SK-N-SH treated with all-trans-retinoic acid at 6 μM for 48 hours (cell line): Measurements from ENCODE around the gene GLI3.

Experiments used
- ATAC-seq: fragments of 200-7000 bp; cut with Tn5 transposase; 3 replicates; pipeline ENCODE4 v1.9.1; 2020; ENCODE audit warnings: mild to moderate bottlenecking, moderate library complexity
- ARNTL ChIP-seq: fragments of 450-650 bp; formaldehyde crosslinking; IDR thresholded peaks from 2 replicates; pipeline ENCODE4 v1.5.0; 2020; ENCODE audit warnings: low read depth, mild to moderate bottlenecking, moderate library complexity, borderline replicate concordance
- BACH2 ChIP-seq: fragments of 250-450 bp; sonication (Bioruptor Pico); IDR thresholded peaks from 2 replicates; pipeline ENCODE4 v1.9.0; 2021; ENCODE audit warnings: mild to moderate bottlenecking, borderline replicate concordance
- CSDC2 ChIP-seq: fragments of 250-450 bp; sonication (Bioruptor Pico); IDR thresholded peaks from 2 replicates; pipeline ENCODE4 v1.5.0; 2020; ENCODE audit warnings: mild to moderate bottlenecking, moderate library complexity
- ESRRG ChIP-seq: fragments of 250-450 bp; sonication (Bioruptor Pico); IDR thresholded peaks from 2 replicates; pipeline ENCODE4 v1.6.1; 2021; ENCODE audit warnings: mild to moderate bottlenecking
- GLIS3 ChIP-seq: fragments of 250-450 bp; sonication (Bioruptor Pico); IDR thresholded peaks from 2 replicates; pipeline ENCODE4 v1.5.0; 2020; ENCODE audit warnings: mild to moderate bottlenecking, moderate library complexity
- ISL1 ChIP-seq: fragments of 250-450 bp; sonication (Bioruptor Pico); IDR thresholded peaks from 2 replicates; pipeline ENCODE4 v2.1.2; 2022; ENCODE audit warnings: mild to moderate bottlenecking, moderate library complexity
- OSR1 ChIP-seq: fragments of 250-450 bp; sonication (Bioruptor Pico); IDR thresholded peaks from 2 replicates; pipeline ENCODE4 v1.8.0; 2022; ENCODE audit warnings: moderate library complexity, mild to moderate bottlenecking, inconsistent platforms
- PPARA ChIP-seq: fragments of 250-450 bp; sonication (Bioruptor Pico); IDR thresholded peaks from 2 replicates; pipeline ENCODE4 v1.5.0; 2020; ENCODE audit warnings: mild to moderate bottlenecking, borderline replicate concordance
- RARB ChIP-seq: fragments of 250-450 bp; sonication (Bioruptor Pico); IDR thresholded peaks from 2 replicates; pipeline ENCODE4 v1.8.0; 2021; ENCODE audit warnings: mild to moderate bottlenecking, moderate library complexity
- SNAI2 ChIP-seq: fragments of 250-450 bp; sonication (Bioruptor Pico); IDR thresholded peaks from 2 replicates; pipeline ENCODE4 v1.5.0; 2020; ENCODE audit warnings: mild to moderate bottlenecking, moderate library complexity
- TCF4 ChIP-seq: fragments of 250-450 bp; sonication (Bioruptor Pico); IDR thresholded peaks from 2 replicates; pipeline ENCODE4 v1.8.0; 2021; ENCODE audit warnings: mild to moderate bottlenecking, moderate library complexity, borderline replicate concordance
- TOX ChIP-seq: fragments of 250-450 bp; sonication (Bioruptor Pico); IDR thresholded peaks from 2 replicates; pipeline ENCODE4 v1.8.0; 2021; ENCODE audit warnings: mild to moderate bottlenecking, moderate library complexity, borderline replicate concordance
- ZFP3 ChIP-seq: fragments of 250-450 bp; sonication (Bioruptor Pico); IDR thresholded peaks from 2 replicates; pipeline ENCODE4 v1.5.0; 2020; ENCODE audit warnings: mild to moderate bottlenecking, moderate library complexity
- ZFP30 ChIP-seq: fragments of 450-650 bp; formaldehyde crosslinking; IDR thresholded peaks from 2 replicates; pipeline ENCODE4 v1.5.0; 2022; ENCODE audit warnings: mild to moderate bottlenecking, moderate library complexity
- ZNF565 ChIP-seq: fragments of 450-650 bp; formaldehyde crosslinking; conservative IDR thresholded peaks from 2 replicates; pipeline ENCODE4 v1.5.0; 2020; ENCODE audit warnings: low read depth, mild to moderate bottlenecking, moderate library complexity
- ZNF70 ChIP-seq: fragments of 450-650 bp; formaldehyde crosslinking; IDR thresholded peaks from 2 replicates; pipeline ENCODE4 v1.5.0; 2020; ENCODE audit warnings: mild to moderate bottlenecking, moderate library complexity
- ZNF8 ChIP-seq: fragments of 450-650 bp; formaldehyde crosslinking; IDR thresholded peaks from 2 replicates; pipeline ENCODE4 v1.5.0; 2020; ENCODE audit warnings: mild to moderate bottlenecking, moderate library complexity
- TF ChIP-seq, protein P1 (sequence below): fragments of 250-450 bp; sonication (Bioruptor Pico); IDR thresholded peaks from 2 replicates; pipeline ENCODE4 v1.5.0; 2020; ENCODE audit warnings: mild to moderate bottlenecking, moderate library complexity
- TF ChIP-seq, protein P2 (sequence below): fragments of 250-450 bp; sonication (Bioruptor Pico); IDR thresholded peaks from 2 replicates; pipeline ENCODE4 v1.5.1; 2021; ENCODE audit warnings: mild to moderate bottlenecking, moderate library complexity
- TF ChIP-seq, protein P3 (sequence below): fragments of 250-450 bp; sonication (Bioruptor Pico); IDR thresholded peaks from 2 replicates; pipeline ENCODE4 v1.8.0; 2020; ENCODE audit warnings: mild to moderate bottlenecking, moderate library complexity, borderline replicate concordance
- TF ChIP-seq, protein P4 (sequence below): fragments of 250-450 bp; sonication (Bioruptor Pico); IDR thresholded peaks from 2 replicates; pipeline ENCODE4 v1.5.1; 2020; ENCODE audit warnings: low read depth, mild to moderate bottlenecking, moderate library complexity

The GLI3 gene

DNA sequence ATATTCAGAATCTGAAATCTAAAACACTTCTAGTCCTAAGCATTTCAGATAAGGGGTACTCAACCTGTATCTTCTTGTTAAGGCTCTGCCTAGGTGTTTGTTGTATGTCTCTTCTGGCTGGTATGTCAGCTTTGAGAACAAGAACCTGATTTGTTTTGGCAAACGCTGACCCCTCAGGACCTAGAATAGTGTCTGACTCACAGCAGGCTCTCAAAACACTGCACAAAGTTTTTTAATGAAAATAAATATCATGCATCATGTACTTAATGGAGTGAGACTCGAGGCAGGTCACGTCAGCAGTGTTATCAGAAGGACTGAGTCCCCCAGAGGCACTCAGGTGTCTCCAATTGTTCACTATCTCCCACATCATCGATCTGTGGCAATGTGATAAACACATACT lies 99.1 kb downstream of the GLI3 start:
- ATAC-seq = no peak
- no peak for TF ChIP-seq SNAI2 (CRISPR knock-in tag)
- no peak for TF ChIP-seq ARNTL (CRISPR knock-in tag)
- TF ChIP-seq, protein P1, sequence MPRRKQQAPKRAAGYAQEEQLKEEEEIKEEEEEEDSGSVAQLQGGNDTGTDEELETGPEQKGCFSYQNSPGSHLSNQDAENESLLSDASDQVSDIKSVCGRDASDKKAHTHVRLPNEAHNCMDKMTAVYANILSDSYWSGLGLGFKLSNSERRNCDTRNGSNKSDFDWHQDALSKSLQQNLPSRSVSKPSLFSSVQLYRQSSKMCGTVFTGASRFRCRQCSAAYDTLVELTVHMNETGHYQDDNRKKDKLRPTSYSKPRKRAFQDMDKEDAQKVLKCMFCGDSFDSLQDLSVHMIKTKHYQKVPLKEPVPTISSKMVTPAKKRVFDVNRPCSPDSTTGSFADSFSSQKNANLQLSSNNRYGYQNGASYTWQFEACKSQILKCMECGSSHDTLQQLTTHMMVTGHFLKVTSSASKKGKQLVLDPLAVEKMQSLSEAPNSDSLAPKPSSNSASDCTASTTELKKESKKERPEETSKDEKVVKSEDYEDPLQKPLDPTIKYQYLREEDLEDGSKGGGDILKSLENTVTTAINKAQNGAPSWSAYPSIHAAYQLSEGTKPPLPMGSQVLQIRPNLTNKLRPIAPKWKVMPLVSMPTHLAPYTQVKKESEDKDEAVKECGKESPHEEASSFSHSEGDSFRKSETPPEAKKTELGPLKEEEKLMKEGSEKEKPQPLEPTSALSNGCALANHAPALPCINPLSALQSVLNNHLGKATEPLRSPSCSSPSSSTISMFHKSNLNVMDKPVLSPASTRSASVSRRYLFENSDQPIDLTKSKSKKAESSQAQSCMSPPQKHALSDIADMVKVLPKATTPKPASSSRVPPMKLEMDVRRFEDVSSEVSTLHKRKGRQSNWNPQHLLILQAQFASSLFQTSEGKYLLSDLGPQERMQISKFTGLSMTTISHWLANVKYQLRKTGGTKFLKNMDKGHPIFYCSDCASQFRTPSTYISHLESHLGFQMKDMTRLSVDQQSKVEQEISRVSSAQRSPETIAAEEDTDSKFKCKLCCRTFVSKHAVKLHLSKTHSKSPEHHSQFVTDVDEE (CRISPR knock-in tag) = no peak
- no peak for TF ChIP-seq RARB (CRISPR knock-in tag)
- TF ChIP-seq ESRRG (CRISPR knock-in tag) = no peak
- TF ChIP-seq TOX (CRISPR knock-in tag) = no peak
- no peak for TF ChIP-seq ZNF565
- TF ChIP-seq, protein P2, sequence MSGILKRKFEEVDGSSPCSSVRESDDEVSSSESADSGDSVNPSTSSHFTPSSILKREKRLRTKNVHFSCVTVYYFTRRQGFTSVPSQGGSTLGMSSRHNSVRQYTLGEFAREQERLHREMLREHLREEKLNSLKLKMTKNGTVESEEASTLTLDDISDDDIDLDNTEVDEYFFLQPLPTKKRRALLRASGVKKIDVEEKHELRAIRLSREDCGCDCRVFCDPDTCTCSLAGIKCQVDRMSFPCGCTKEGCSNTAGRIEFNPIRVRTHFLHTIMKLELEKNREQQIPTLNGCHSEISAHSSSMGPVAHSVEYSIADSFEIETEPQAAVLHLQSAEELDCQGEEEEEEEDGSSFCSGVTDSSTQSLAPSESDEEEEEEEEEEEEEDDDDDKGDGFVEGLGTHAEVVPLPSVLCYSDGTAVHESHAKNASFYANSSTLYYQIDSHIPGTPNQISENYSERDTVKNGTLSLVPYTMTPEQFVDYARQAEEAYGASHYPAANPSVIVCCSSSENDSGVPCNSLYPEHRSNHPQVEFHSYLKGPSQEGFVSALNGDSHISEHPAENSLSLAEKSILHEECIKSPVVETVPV (CRISPR knock-in tag) = no peak
- no peak for TF ChIP-seq OSR1 (CRISPR knock-in tag)
- TF ChIP-seq, protein P3, sequence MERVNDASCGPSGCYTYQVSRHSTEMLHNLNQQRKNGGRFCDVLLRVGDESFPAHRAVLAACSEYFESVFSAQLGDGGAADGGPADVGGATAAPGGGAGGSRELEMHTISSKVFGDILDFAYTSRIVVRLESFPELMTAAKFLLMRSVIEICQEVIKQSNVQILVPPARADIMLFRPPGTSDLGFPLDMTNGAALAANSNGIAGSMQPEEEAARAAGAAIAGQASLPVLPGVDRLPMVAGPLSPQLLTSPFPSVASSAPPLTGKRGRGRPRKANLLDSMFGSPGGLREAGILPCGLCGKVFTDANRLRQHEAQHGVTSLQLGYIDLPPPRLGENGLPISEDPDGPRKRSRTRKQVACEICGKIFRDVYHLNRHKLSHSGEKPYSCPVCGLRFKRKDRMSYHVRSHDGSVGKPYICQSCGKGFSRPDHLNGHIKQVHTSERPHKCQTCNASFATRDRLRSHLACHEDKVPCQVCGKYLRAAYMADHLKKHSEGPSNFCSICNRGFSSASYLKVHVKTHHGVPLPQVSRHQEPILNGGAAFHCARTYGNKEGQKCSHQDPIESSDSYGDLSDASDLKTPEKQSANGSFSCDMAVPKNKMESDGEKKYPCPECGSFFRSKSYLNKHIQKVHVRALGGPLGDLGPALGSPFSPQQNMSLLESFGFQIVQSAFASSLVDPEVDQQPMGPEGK = no peak
- no peak for TF ChIP-seq TCF4 (CRISPR knock-in tag)
- TF ChIP-seq ZNF70 = no peak
- TF ChIP-seq ZNF8 (CRISPR knock-in tag) = no peak
- TF ChIP-seq, protein P4, sequence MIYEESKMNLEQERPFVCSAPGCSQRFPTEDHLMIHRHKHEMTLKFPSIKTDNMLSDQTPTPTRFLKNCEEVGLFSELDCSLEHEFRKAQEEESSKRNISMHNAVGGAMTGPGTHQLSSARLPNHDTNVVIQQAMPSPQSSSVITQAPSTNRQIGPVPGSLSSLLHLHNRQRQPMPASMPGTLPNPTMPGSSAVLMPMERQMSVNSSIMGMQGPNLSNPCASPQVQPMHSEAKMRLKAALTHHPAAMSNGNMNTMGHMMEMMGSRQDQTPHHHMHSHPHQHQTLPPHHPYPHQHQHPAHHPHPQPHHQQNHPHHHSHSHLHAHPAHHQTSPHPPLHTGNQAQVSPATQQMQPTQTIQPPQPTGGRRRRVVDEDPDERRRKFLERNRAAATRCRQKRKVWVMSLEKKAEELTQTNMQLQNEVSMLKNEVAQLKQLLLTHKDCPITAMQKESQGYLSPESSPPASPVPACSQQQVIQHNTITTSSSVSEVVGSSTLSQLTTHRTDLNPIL (CRISPR knock-in tag) = no peak
- TF ChIP-seq BACH2 (CRISPR knock-in tag) = no peak
- no peak for TF ChIP-seq PPARA (CRISPR knock-in tag)
- TF ChIP-seq ZFP3 (CRISPR knock-in tag) = no peak
- TF ChIP-seq GLIS3 (CRISPR knock-in tag) = no peak
- no peak for TF ChIP-seq CSDC2
- no peak for TF ChIP-seq ISL1

DNA sequence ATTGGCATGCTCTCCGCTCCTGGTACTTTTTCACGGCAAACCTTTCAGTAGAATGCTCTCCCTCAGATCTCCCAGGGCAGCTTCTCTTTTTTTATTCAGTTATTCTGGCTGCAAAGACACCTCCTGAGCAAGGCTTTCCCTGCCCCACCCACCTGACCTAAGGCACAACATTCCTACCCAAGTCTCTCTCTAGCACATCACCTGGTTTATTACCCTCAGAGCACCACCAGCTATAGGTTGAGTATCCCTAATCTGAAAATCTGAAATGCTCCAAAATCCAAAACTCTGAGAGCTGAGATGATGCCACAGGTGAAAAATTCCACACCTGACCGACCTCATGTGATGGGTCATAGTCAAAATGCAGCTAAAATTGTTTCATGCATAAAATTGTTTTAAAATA lies 99.6 kb downstream of the GLI3 start:
- TF ChIP-seq ZFP30 (no peak), OSR1 (CRISPR knock-in tag) (no peak), PPARA (CRISPR knock-in tag) (no peak), TOX (CRISPR knock-in tag) (no peak), GLIS3 (CRISPR knock-in tag) (no peak), BACH2 (CRISPR knock-in tag) (no peak), CSDC2 (no peak), ZNF565 (no peak), ZNF8 (CRISPR knock-in tag) (no peak), ZFP3 (CRISPR knock-in tag) (no peak), RARB (CRISPR knock-in tag) (no peak), ESRRG (CRISPR knock-in tag) (no peak)
- TF ChIP-seq, protein P1 (CRISPR knock-in tag) = no peak
- no peak for ATAC-seq
